Activated T-cell treated with anti-CD3 and anti-CD28 coated beads, Interleukin-2, amount 50 U/mL, for 24 hours (primary cell): ENCODE data around the gene ADPRHL1.

Source experiments
- DNase-seq: peaks from one replicate; pipeline ENCODE4 v3.0.0-alpha.2; 2020
- H3K27ac Mint-ChIP-seq: 2 replicates; pipeline ENCODE4 v1.8.0; 2020; ENCODE audit warnings: mild to moderate bottlenecking, mixed read lengths
- H3K27me3 Mint-ChIP-seq: 2 replicates; pipeline ENCODE4 v1.8.0; 2020; ENCODE audit warnings: mixed read lengths
- H3K36me3 Mint-ChIP-seq: 2 replicates; pipeline ENCODE4 v1.8.0; 2020; ENCODE audit warnings: low read depth, mixed read lengths
- H3K4me1 Mint-ChIP-seq: 2 replicates; pipeline ENCODE4 v1.8.0; 2020; ENCODE audit warnings: low read depth, mixed read lengths
- H3K4me3 Mint-ChIP-seq: 2 replicates; pipeline ENCODE4 v1.8.0; 2020; ENCODE audit warnings: mild to moderate bottlenecking, moderate library complexity, mixed read lengths
- H3K9me3 Mint-ChIP-seq: 2 replicates; pipeline ENCODE4 v1.8.0; 2020; ENCODE audit warnings: mixed read lengths

ADPRHL1 gene

GRCh38 chr13:113413898-113414282 is 39.4 kb downstream of the ADPRHL1 start:
- peaks cover 9% of the 10 kb centered on the region for H3K27me3 Mint-ChIP-seq
- H3K4me1 Mint-ChIP-seq: no peaks in the 10 kb centered on the region
- H3K4me3 Mint-ChIP-seq: no peak overlapping the region
- H3K9me3 Mint-ChIP-seq: peaks cover 2% of the 10 kb centered on the region
- no peaks in the 10 kb centered on the region for H3K36me3 Mint-ChIP-seq
- DNase-seq: no peak
- no peak overlapping the region for H3K27ac Mint-ChIP-seq

- Mint-ChIP-seq H3K9me3 (peaks cover 2% of the 10 kb centered on the region), H3K4me3 (no peak overlapping the region), H3K27ac (no peak overlapping the region), H3K36me3 (no peaks in the 10 kb centered on the region), H3K27me3 (peaks cover 11% of the 10 kb centered on the region), H3K4me1 (no peaks in the 10 kb centered on the region)
- DNase-seq: no peak
Observed at GRCh38 chr13:113413178-113413897, 40.0 kb downstream of the ADPRHL1 start.

GRCh38 chr13:113412440-113412839 is 40.8 kb downstream of the ADPRHL1 start:
- Mint-ChIP-seq H3K27ac (no peak overlapping the region), H3K9me3 (peaks cover 2% of the 10 kb centered on the region), H3K36me3 (no peaks in the 10 kb centered on the region), H3K4me3 (no peak overlapping the region), H3K4me1 (no peaks in the 10 kb centered on the region), H3K27me3 (peaks cover 17% of the 10 kb centered on the region)
- DNase-seq: no peak

GRCh38 chr13:113411216-113412023 is 41.9 kb downstream of the ADPRHL1 start:
- H3K27ac Mint-ChIP-seq: no peak overlapping the region
- no peaks in the 10 kb centered on the region for H3K36me3 Mint-ChIP-seq
- no peak overlapping the region for H3K4me3 Mint-ChIP-seq
- H3K4me1 Mint-ChIP-seq: no peaks in the 10 kb centered on the region
- DNase-seq: no peak
- peaks cover 2% of the 10 kb centered on the region for H3K9me3 Mint-ChIP-seq
- peaks cover 19% of the 10 kb centered on the region for H3K27me3 Mint-ChIP-seq

- Mint-ChIP-seq H3K27me3 (peaks cover 22% of the 10 kb centered on the region), H3K27ac (no peak overlapping the region), H3K4me3 (no peak overlapping the region), H3K9me3 (peaks cover 2% of the 10 kb centered on the region), H3K36me3 (no peaks in the 10 kb centered on the region), H3K4me1 (no peaks in the 10 kb centered on the region)
- DNase-seq: no peak
Observed at GRCh38 chr13:113410472-113411201, 42.7 kb downstream of the ADPRHL1 start.

- Mint-ChIP-seq H3K4me3 (no peak overlapping the region), H3K27ac (no peak overlapping the region), H3K36me3 (no peaks in the 10 kb centered on the region), H3K9me3 (peaks cover 2% of the 10 kb centered on the region), H3K4me1 (no peaks in the 10 kb centered on the region), H3K27me3 (peaks cover 22% of the 10 kb centered on the region)
- no peak for DNase-seq
Observed at GRCh38 chr13:113408562-113408961, 44.7 kb downstream of the ADPRHL1 start.

- Mint-ChIP-seq H3K4me1 (no peaks in the 10 kb centered on the region), H3K4me3 (no peak overlapping the region), H3K9me3 (no peaks in the 10 kb centered on the region), H3K27ac (no peak overlapping the region), H3K36me3 (no peaks in the 10 kb centered on the region), H3K27me3 (peaks cover 22% of the 10 kb centered on the region)
- no peak for DNase-seq
Observed at GRCh38 chr13:113407531-113408393, 45.5 kb downstream of the ADPRHL1 start.

GRCh38 chr13:113407103-113407530 is 46.2 kb downstream of the ADPRHL1 start:
- Mint-ChIP-seq H3K27me3 (peaks cover 22% of the 10 kb centered on the region), H3K9me3 (no peaks in the 10 kb centered on the region), H3K27ac (no peak overlapping the region), H3K36me3 (no peaks in the 10 kb centered on the region), H3K4me1 (no peaks in the 10 kb centered on the region), H3K4me3 (no peak overlapping the region)
- DNase-seq: no peak

- no peaks in the 10 kb centered on the region for H3K9me3 Mint-ChIP-seq
- H3K27me3 Mint-ChIP-seq: peaks cover 22% of the 10 kb centered on the region
- no peak for DNase-seq
- no peaks in the 10 kb centered on the region for H3K4me1 Mint-ChIP-seq
- no peaks in the 10 kb centered on the region for H3K36me3 Mint-ChIP-seq
- no peak overlapping the region for H3K4me3 Mint-ChIP-seq
- H3K27ac Mint-ChIP-seq: no peak overlapping the region
Observed at GRCh38 chr13:113406321-113407102, 46.8 kb downstream of the ADPRHL1 start.

GRCh38 chr13:113405481-113406300 is 47.6 kb downstream of the ADPRHL1 start:
- DNase-seq: no peak
- Mint-ChIP-seq H3K4me1 (no peaks in the 10 kb centered on the region), H3K27ac (no peak overlapping the region), H3K36me3 (no peaks in the 10 kb centered on the region), H3K9me3 (no peaks in the 10 kb centered on the region), H3K27me3 (peaks cover 22% of the 10 kb centered on the region), H3K4me3 (no peak overlapping the region)

- Mint-ChIP-seq H3K4me1 (no peaks in the 10 kb centered on the region), H3K4me3 (no peak overlapping the region)
Observed at GRCh38 chr13:113404723-113405471, 48.4 kb downstream of the ADPRHL1 start.

GRCh38 chr13:113404366-113404722 is 48.9 kb downstream of the ADPRHL1 start:
- Mint-ChIP-seq H3K4me3 (no peak overlapping the region), H3K9me3 (no peaks in the 10 kb centered on the region), H3K36me3 (no peaks in the 10 kb centered on the region), H3K4me1 (no peaks in the 10 kb centered on the region), H3K27ac (no peak overlapping the region), H3K27me3 (peaks cover 22% of the 10 kb centered on the region)
- DNase-seq: peak; percentile 20

More at GRCh38 chr13:113404723-113405471, 48.4 kb downstream of the ADPRHL1 start:
- H3K36me3 Mint-ChIP-seq: no peaks in the 10 kb centered on the region
- DNase-seq: no peak
- H3K9me3 Mint-ChIP-seq: no peaks in the 10 kb centered on the region
- H3K27ac Mint-ChIP-seq: no peak overlapping the region
- peaks cover 22% of the 10 kb centered on the region for H3K27me3 Mint-ChIP-seq
